Measurements from ENCODE around the gene OR2T8.

OR2T8 gene, protein sequence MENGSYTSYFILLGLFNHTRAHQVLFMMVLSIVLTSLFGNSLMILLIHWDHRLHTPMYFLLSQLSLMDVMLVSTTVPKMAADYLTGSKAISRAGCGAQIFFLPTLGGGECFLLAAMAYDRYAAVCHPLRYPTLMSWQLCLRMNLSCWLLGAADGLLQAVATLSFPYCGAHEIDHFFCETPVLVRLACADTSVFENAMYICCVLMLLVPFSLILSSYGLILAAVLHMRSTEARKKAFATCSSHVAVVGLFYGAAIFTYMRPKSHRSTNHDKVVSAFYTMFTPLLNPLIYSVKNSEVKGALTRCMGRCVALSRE

GRCh38 chr1:247919952-247920351 is at the start of gene OR2T8:
Gene OR2T8 (plus strand): TSS chr1:247920252. CDS start chr1:247921018, 766 bp downstream.
- no peak for DNase-seq (ENCODE audit: low read depth)
- no peak within 1 kb of the TSS for H3K4me3 ChIP-seq (ENCODE audit: control insufficient read depth, low read depth, low read length)
- TF ChIP-seq CTCF (IDR thresholded peaks at IDR 0.05; ENCODE audit: control insufficient read depth, insufficient read depth, low read depth, low read length, missing control alignments), result no peak

DNA sequence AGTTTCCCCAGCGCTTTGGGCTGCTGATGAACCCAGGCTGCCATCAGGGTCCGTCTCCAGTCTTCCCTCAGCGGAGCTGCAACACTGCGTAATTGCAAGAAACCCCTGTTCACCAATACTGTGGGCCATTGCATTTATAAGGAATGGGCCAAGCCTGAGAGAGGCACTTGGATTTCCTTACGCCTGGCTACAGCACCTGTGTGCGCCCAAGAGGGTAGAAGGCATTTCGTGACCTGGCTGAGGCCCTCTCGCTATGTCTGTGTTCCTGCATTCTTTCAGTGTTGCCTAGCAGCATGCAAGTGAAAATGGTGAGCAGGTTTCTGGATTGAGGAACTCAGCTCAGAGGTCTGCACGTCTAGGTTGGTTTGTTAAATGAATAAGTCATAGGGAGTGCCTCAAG is 36.7 kb upstream of the OR2T8 start:
- TF ChIP-seq CTCF (IDR thresholded peaks at IDR 0.05; ENCODE audit: control insufficient read depth, insufficient read depth, low read depth, low read length, missing control alignments), result no peak
- no peak for DNase-seq (ENCODE audit: low read depth)
- no peak overlapping the region for H3K4me3 ChIP-seq (ENCODE audit: control insufficient read depth, low read depth, low read length)

- no peak overlapping the region for H3K4me3 ChIP-seq (ENCODE audit: control insufficient read depth, low read depth, low read length)
- TF ChIP-seq CTCF (IDR thresholded peaks at IDR 0.05; ENCODE audit: control insufficient read depth, insufficient read depth, low read depth, low read length, missing control alignments), result no peak
- DNase-seq (ENCODE audit: low read depth), result no peak
Observed at GRCh38 chr1:247884797-247885413, 35.1 kb upstream of the OR2T8 start.

DNA sequence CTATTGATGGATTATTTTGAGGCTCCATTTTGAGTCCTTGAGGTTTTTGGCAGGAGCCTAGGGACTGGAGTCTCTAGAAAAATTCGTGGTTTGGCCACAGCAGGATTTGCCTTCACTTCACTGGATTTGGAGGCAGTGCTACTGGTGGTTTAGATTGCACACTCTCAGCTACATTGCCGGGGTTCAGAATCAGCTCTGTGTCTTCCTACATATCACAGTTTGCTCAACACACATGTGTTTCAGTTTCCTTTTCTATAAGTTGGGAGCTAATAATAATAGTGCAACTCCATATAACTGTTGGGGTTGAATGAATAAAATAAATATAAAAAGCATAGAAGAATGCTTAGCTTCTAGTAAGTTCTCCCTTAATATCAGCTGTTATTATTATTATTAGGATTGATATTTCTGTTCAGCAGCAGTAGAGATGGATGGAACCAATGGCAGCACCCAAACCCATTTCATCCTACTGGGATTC is 24.9 kb upstream of the OR2T8 start, which contains the start of gene OR2W3:
OR2W3 (plus strand) TSS at position 425 of the 475 bp plus-strand sequence; CDS start at position 425, 0 bp downstream.
- no peak within 1 kb of the TSS for H3K4me3 ChIP-seq (ENCODE audit: control insufficient read depth, low read depth, low read length)
- TF ChIP-seq CTCF (IDR thresholded peaks at IDR 0.05; ENCODE audit: control insufficient read depth, insufficient read depth, low read depth, low read length, missing control alignments), result no peak
- DNase-seq (ENCODE audit: low read depth), result no peak

GRCh38 chr1:247895976-247896375 is 24.1 kb upstream of the OR2T8 start:
- DNase-seq (ENCODE audit: low read depth), result no peak
- H3K4me3 ChIP-seq (ENCODE audit: control insufficient read depth, low read depth, low read length), result no peak overlapping the region
- TF ChIP-seq CTCF (IDR thresholded peaks at IDR 0.05; ENCODE audit: control insufficient read depth, insufficient read depth, low read depth, low read length, missing control alignments), result no peak

GRCh38 chr1:247904122-247904521 is 15.9 kb upstream of the OR2T8 start:
- TF ChIP-seq CTCF (IDR thresholded peaks at IDR 0.05; ENCODE audit: control insufficient read depth, insufficient read depth, low read depth, low read length, missing control alignments), result no peak
- DNase-seq (ENCODE audit: low read depth), result no peak
- no peak overlapping the region for H3K4me3 ChIP-seq (ENCODE audit: control insufficient read depth, low read depth, low read length)

Measured in AG09309 (cell line).